Measurements from ENCODE around the gene CCDC137. TPM values are rescaled to one million over a fixed set of nuclear protein-coding genes. Genes with fewer than 3 reads are reported as not detected.

CCDC137 gene
- polyA plus RNA-seq, 3 donors = 2.4 to 8.8 (median 3.6) TPM

DNA sequence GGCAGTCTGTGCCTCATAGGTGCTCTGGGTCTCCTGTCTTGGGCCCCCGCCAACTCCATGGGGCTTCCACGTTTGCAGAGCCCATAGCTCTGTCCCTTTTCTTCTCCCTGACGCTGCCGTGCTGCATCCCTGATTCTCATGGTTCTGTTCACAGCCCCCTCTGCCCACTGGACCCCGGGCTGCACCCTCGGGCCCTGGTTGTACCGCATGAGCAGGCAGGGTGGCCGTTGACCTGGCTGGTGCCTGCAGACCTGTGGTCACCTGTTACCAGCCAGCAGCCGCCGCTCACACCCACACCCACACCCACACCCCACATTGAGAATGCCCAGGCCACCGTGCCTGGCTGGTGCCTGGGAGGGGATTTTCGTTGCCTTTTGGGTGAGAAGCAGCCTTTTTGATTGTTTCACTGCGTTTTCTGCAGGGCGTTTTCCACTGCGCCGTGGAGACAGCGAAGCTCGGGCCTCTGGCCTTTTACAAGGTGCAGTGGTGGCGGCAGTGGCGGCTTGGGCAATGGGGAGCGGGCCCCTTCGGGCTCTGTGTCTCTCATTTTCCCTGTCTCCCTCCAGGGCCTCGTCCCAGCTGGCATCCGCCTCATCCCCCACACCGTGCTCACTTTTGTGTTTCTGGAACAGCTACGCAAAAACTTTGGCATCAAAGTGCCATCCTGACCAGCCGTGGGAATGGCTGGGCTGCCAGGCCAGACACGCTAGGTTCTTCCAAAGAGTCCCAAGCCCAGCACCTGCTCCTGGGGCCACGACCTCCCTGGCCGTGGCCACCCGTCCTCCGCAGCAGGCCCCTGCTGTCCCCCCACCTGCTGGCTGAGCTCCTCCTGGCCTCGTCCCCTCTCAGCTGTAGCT is 53.1 kb downstream of the CCDC137 start:
- no peaks in the 10 kb centered on the region for H3K9me3 Mint-ChIP-seq
- no peak overlapping the region for H3K4me3 Mint-ChIP-seq
- H4K20me1 ChIP-seq (ENCODE audit: insufficient read depth, low read length) = no peaks in the 10 kb centered on the region
- TF ChIP-seq, protein P1, sequence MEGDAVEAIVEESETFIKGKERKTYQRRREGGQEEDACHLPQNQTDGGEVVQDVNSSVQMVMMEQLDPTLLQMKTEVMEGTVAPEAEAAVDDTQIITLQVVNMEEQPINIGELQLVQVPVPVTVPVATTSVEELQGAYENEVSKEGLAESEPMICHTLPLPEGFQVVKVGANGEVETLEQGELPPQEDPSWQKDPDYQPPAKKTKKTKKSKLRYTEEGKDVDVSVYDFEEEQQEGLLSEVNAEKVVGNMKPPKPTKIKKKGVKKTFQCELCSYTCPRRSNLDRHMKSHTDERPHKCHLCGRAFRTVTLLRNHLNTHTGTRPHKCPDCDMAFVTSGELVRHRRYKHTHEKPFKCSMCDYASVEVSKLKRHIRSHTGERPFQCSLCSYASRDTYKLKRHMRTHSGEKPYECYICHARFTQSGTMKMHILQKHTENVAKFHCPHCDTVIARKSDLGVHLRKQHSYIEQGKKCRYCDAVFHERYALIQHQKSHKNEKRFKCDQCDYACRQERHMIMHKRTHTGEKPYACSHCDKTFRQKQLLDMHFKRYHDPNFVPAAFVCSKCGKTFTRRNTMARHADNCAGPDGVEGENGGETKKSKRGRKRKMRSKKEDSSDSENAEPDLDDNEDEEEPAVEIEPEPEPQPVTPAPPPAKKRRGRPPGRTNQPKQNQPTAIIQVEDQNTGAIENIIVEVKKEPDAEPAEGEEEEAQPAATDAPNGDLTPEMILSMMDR (IDR thresholded peaks at IDR 0.05) = no peak
- H3K4me3 ChIP-seq (replicated peaks in 1 of 3; ENCODE audit: low read depth in 2 of 3, low read length in 3 of 3) = no peak overlapping the region
- no peaks in the 10 kb centered on the region for H3K36me3 ChIP-seq (replicated peaks in 1 of 2; ENCODE audit: control insufficient read depth in 1 of 2, insufficient read depth in 2 of 2, low read length in 2 of 2)
- WGBS (ENCODE audit: insufficient coverage) = 91% methylated on average over 28 of the region's 33 CpGs
- peaks cover 12 to 21% (median 20%) of the 10 kb centered on the region in 3 donors for H3K27me3 Mint-ChIP-seq (ENCODE audit: low read depth in 3 of 3)
- no peaks in the 10 kb centered on the region for H3K9me3 ChIP-seq (replicated peaks in 1 of 2; ENCODE audit: control insufficient read depth in 1 of 2, insufficient read depth in 1 of 2, low read length in 2 of 2)
- H3K36me3 Mint-ChIP-seq = peaks cover 0 to 10% of the 10 kb centered on the region in 2 donors
- no peak overlapping the region for H2AFZ ChIP-seq (ENCODE audit: insufficient read depth, low read depth, low read length, poor library complexity, severe bottlenecking)
- H3K4me1 ChIP-seq (ENCODE audit: control insufficient read depth in 1 of 2, insufficient read depth in 2 of 2, low read length in 2 of 2) = peaks cover 0 to 3% of the 10 kb centered on the region in 2 donors
- H3K27ac Mint-ChIP-seq = no peak overlapping the region
- no peak for DNase-seq
- H3K4me1 Mint-ChIP-seq = peaks cover 10% of the 10 kb centered on the region
- H3K4me2 ChIP-seq (replicated peaks; ENCODE audit: extremely low read depth, low read length, poor library complexity, severe bottlenecking) = no peak overlapping the region
- H3K27me3 ChIP-seq (ENCODE audit: control insufficient read depth in 2 of 2, insufficient read depth in 2 of 2, low read length in 2 of 2) = peaks cover 0 to 12% of the 10 kb centered on the region in 2 donors
- H3K27ac ChIP-seq (ENCODE audit: low read depth in 1 of 2, low read length in 2 of 2) = no peak overlapping the region
- intact Hi-C loops (cut with micrococcal nuclease) = no loop called here
- no peaks in the 10 kb centered on the region for H3K79me2 ChIP-seq (ENCODE audit: insufficient read depth, low read length)
- no peak overlapping the region for H3K9ac ChIP-seq (ENCODE audit: insufficient read depth, low read length, poor library complexity, severe bottlenecking)

DNA sequence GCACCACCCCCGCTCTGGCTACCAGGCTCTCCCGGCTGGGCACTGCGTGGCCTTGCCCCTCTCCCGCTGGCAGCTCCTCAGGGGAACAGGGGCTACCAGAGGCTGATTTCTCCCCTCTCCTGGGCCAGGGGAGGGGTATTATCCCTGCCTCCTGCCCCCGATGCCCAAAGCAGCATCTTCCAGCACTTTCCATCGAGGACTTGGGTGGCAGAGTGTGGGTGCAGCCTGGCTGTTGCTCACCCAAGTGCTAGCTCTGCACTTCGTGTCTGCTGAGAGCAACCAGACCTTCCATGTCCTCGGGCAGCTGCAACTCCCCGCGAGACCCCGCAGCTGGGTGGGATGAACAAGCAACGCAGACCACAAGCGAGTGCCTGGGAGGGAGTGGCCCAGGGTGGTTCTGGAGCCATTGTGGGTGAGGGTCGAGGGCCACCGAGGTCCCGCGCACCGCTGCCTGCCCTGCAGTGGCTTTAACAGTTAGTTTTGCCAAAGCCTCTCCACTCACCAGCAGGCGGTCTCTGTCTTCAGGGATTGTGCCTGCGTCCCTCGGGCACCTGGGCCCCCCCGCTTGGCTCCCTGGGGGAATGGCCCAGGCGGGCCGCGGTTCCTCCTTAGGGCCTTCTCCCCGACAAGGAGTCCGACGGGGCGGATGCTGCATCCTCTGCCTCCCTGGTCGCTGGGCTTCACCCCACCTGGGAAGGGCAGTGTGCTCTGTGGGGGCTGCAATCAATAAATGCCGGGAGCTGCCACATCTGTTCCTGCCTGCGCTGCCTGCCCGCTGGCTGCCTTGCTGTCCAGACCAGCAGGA is 53.9 kb downstream of the CCDC137 start:
- H3K36me3 ChIP-seq (replicated peaks in 1 of 2; ENCODE audit: control insufficient read depth in 1 of 2, insufficient read depth in 2 of 2, low read length in 2 of 2) = no peaks in the 10 kb centered on the region
- H3K27ac ChIP-seq (ENCODE audit: low read depth in 1 of 2, low read length in 2 of 2) = no peak overlapping the region
- 95% methylated on average over 19 of the region's 33 CpGs for WGBS (ENCODE audit: insufficient coverage)
- H3K4me3 Mint-ChIP-seq = no peak overlapping the region
- H3K27me3 Mint-ChIP-seq (ENCODE audit: low read depth in 3 of 3) = peaks cover 12 to 20% (median 19%) of the 10 kb centered on the region in 3 donors
- no peak overlapping the region for H3K4me2 ChIP-seq (replicated peaks; ENCODE audit: extremely low read depth, low read length, poor library complexity, severe bottlenecking)
- no peak for DNase-seq
- TF ChIP-seq, protein P1 (IDR thresholded peaks at IDR 0.05) = no peak
- no peak overlapping the region for H3K9ac ChIP-seq (ENCODE audit: insufficient read depth, low read length, poor library complexity, severe bottlenecking)
- no peak overlapping the region for H3K4me3 ChIP-seq (replicated peaks in 1 of 3; ENCODE audit: low read depth in 2 of 3, low read length in 3 of 3)
- no peaks in the 10 kb centered on the region for H3K9me3 Mint-ChIP-seq
- intact Hi-C loops (cut with micrococcal nuclease) = no loop called here
- no peak overlapping the region for H2AFZ ChIP-seq (ENCODE audit: insufficient read depth, low read depth, low read length, poor library complexity, severe bottlenecking)
- peaks cover 0 to 3% of the 10 kb centered on the region in 2 donors for H3K4me1 ChIP-seq (ENCODE audit: control insufficient read depth in 1 of 2, insufficient read depth in 2 of 2, low read length in 2 of 2)
- H3K27ac Mint-ChIP-seq = no peak overlapping the region
- no peaks in the 10 kb centered on the region for H3K9me3 ChIP-seq (replicated peaks in 1 of 2; ENCODE audit: control insufficient read depth in 1 of 2, insufficient read depth in 1 of 2, low read length in 2 of 2)
- peaks cover 10% of the 10 kb centered on the region for H3K4me1 Mint-ChIP-seq
- H4K20me1 ChIP-seq (ENCODE audit: insufficient read depth, low read length) = no peaks in the 10 kb centered on the region
- H3K79me2 ChIP-seq (ENCODE audit: insufficient read depth, low read length) = no peaks in the 10 kb centered on the region
- peaks cover 0 to 10% of the 10 kb centered on the region in 2 donors for H3K36me3 Mint-ChIP-seq
- peaks cover 0 to 12% of the 10 kb centered on the region in 2 donors for H3K27me3 ChIP-seq (ENCODE audit: control insufficient read depth in 2 of 2, insufficient read depth in 2 of 2, low read length in 2 of 2)
